ENCODE results near the gene PRR19.

GRCh38 chr19:42281146-42281826 is 20.6 kb upstream of the PRR19 start:
- TF ChIP-seq POLR2A (IDR thresholded peaks at IDR 0.05; ENCODE audit: low read depth, low read length): no peak; the same call in 1 of the 2 replicates
- no peak for TF ChIP-seq ELK1 (IDR thresholded peaks at IDR 0.05; ENCODE audit: low read depth, low read length)
- TF ChIP-seq EZH2 (IDR thresholded peaks at IDR 0.05; ENCODE audit: borderline replicate concordance, control insufficient read depth, low read depth, low read length): no peak
- no peak for TF ChIP-seq CEBPZ (IDR thresholded peaks at IDR 0.05; ENCODE audit: low read depth, low read length)

Data from GM12878 (cell line).